Measurements from ENCODE around the gene ADPRM. TPM values are rescaled to one million over a fixed set of nuclear protein-coding genes. Genes with fewer than 3 reads are reported as not detected.

Gene ADPRM
- total RNA-seq, 1 donor from 2014 or later, result 7.9 TPM

GRCh38 chr17:10716218-10716617, 18.8 kb downstream of the ADPRM start:
- Mint-ChIP-seq H3K4me3 (ENCODE audit: unreplicated experiment) (no peak overlapping the region), H3K9me3 (ENCODE audit: unreplicated experiment) (no peaks in the 10 kb centered on the region)
- TF ChIP-seq CTCF (IDR thresholded peaks at IDR 0.05; ENCODE audit: partially characterized antibody, unreplicated experiment), result no peak

GRCh38 chr17:10718547-10718946, 21.2 kb downstream of the ADPRM start:
- Mint-ChIP-seq H3K4me1 (ENCODE audit: low read depth, unreplicated experiment) (no peaks in the 10 kb centered on the region), H3K4me3 (ENCODE audit: unreplicated experiment) (no peak overlapping the region), H3K9me3 (ENCODE audit: unreplicated experiment) (no peaks in the 10 kb centered on the region), H3K27ac (ENCODE audit: unreplicated experiment) (no peak overlapping the region), H3K27me3 (ENCODE audit: unreplicated experiment) (no peaks in the 10 kb centered on the region), H3K36me3 (ENCODE audit: unreplicated experiment) (no peaks in the 10 kb centered on the region)
- no peak for DNase-seq
- TF ChIP-seq CTCF (IDR thresholded peaks at IDR 0.05; ENCODE audit: partially characterized antibody, unreplicated experiment), result no peak

More at GRCh38 chr17:10716218-10716617, 18.8 kb downstream of the ADPRM start:
- no peaks in the 10 kb centered on the region for H3K36me3 Mint-ChIP-seq (ENCODE audit: unreplicated experiment)
- H3K27me3 Mint-ChIP-seq (ENCODE audit: unreplicated experiment), result no peaks in the 10 kb centered on the region
- no peaks in the 10 kb centered on the region for H3K4me1 Mint-ChIP-seq (ENCODE audit: low read depth, unreplicated experiment)
- DNase-seq, result no peak
- H3K27ac Mint-ChIP-seq (ENCODE audit: unreplicated experiment), result no peak overlapping the region

GRCh38 chr17:10724546-10725195, 27.3 kb downstream of the ADPRM start:
- Mint-ChIP-seq H3K9me3 (ENCODE audit: unreplicated experiment) (no peaks in the 10 kb centered on the region), H3K4me3 (ENCODE audit: unreplicated experiment) (no peak overlapping the region), H3K27me3 (ENCODE audit: unreplicated experiment) (no peaks in the 10 kb centered on the region), H3K4me1 (ENCODE audit: low read depth, unreplicated experiment) (no peaks in the 10 kb centered on the region), H3K36me3 (ENCODE audit: unreplicated experiment) (no peaks in the 10 kb centered on the region), H3K27ac (ENCODE audit: unreplicated experiment) (no peak overlapping the region)
- no peak for DNase-seq
- no peak for TF ChIP-seq CTCF (IDR thresholded peaks at IDR 0.05; ENCODE audit: partially characterized antibody, unreplicated experiment)

- Mint-ChIP-seq H3K4me1 (ENCODE audit: low read depth, unreplicated experiment) (no peaks in the 10 kb centered on the region), H3K27ac (ENCODE audit: unreplicated experiment) (no peak overlapping the region), H3K36me3 (ENCODE audit: unreplicated experiment) (no peaks in the 10 kb centered on the region), H3K27me3 (ENCODE audit: unreplicated experiment) (no peaks in the 10 kb centered on the region), H3K9me3 (ENCODE audit: unreplicated experiment) (peaks cover 3% of the 10 kb centered on the region), H3K4me3 (ENCODE audit: unreplicated experiment) (no peak overlapping the region)
- no peak for DNase-seq
- no peak for TF ChIP-seq CTCF (IDR thresholded peaks at IDR 0.05; ENCODE audit: partially characterized antibody, unreplicated experiment)
Measured at GRCh38 chr17:10725262-10725661, 27.9 kb downstream of the ADPRM start.

- no peak for DNase-seq
- H3K4me1 Mint-ChIP-seq (ENCODE audit: low read depth, unreplicated experiment), result peaks cover 4% of the 10 kb centered on the region
- H3K27ac Mint-ChIP-seq (ENCODE audit: unreplicated experiment), result no peak overlapping the region
- no peak overlapping the region for H3K4me3 Mint-ChIP-seq (ENCODE audit: unreplicated experiment)
- H3K27me3 Mint-ChIP-seq (ENCODE audit: unreplicated experiment), result no peaks in the 10 kb centered on the region
- peaks cover 4% of the 10 kb centered on the region for H3K9me3 Mint-ChIP-seq (ENCODE audit: unreplicated experiment)
- TF ChIP-seq CTCF (IDR thresholded peaks at IDR 0.05; ENCODE audit: partially characterized antibody, unreplicated experiment), result no peak
- H3K36me3 Mint-ChIP-seq (ENCODE audit: unreplicated experiment), result no peaks in the 10 kb centered on the region
Measured at GRCh38 chr17:10726196-10726595, 28.8 kb downstream of the ADPRM start.

Measured in glutamatergic neuron (in vitro differentiated cells).